Dedifferentiated amniotic fluid mesenchymal stem cell (primary cell): ENCODE data around the gene TF.
A peak's percentile ranks its signal among the peaks of the same experiment; 100 is the strongest.

Experiments used
- DNase-seq: peaks from one replicate; pipeline ENCODE4 v3.0.0-alpha.2; 2016; ENCODE audit errors: extremely low spot score

The TF gene

DNA sequence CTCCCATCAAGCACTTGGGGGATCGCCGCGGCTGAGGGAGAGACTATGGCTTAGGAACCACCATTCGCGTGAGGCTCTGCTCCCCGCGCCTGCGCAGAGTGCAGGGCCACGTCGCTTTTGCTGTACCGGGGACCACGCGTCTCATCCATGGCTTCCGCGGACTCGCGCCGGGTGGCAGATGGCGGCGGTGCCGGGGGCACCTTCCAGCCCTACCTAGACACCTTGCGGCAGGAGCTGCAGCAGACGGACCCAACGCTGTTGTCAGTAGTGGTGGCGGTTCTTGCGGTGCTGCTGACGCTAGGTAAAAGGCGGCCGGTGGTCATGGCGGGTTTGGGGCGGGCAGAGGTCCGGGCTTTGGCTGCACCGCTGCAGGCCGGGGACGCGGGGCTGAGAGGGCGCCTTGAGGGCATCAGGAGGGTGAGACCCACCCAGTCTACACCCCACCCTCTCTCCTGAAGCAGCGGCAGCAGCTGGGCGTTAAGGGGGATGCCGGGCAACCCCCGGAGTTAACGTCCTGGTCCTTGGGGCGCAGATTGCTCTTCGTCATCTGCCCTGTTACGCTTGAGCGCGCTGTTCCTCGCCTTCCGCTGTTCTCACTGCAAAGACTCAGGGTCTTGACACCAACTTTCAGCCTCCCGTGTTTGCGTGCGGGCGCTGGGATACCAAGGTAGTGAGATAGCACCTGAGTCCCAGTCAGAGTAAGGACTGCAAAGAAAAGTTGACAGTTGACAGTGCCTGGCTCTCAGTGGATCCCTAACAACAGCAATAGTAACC is 59.7 kb downstream of the TF start, which contains the start of gene SRPRB:
Gene SRPRB, plus strand, starts transcription at position 114 of the 774 bp plus-strand sequence. Its CDS starts 34 bp downstream, at position 148.
- peak; percentile 91 for DNase-seq

DNA sequence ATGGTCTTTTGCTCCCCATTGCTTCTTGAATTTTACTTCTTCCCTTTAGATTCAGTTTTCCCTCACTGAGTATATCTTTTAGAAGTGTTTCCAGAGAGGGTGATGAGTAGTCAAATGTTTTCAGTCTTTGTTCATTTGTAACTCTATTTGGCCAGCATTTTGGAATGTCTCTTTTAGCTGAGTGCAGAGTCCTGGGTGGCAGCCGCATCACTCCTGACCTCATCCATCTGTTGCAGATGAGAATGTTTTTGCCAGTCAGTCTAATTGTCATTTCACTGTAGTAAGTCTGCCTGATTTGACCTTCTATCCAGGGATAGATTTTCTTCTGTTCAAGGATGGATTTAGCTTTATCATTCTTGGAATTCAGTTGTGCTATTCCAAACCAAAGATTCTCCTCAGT is 66.7 kb downstream of the TF start:
- no peak for DNase-seq

DNA sequence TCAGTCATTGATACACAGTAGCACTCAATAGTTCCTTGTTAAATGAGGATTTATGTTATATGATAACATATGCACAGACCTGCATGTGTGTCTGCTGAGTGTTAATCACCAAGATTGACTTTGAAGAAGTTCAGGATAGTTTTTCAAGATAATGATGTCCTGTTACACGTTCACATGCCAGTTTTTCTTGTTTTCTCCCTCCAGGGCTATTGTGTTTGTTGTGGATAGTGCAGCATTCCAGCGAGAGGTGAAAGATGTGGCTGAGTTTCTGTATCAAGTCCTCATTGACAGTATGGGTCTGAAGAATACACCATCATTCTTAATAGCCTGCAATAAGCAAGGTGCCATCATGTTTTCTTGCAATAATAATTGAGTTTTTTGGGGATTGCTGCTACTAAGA is 69.2 kb downstream of the TF start:
- no peak for DNase-seq

DNA sequence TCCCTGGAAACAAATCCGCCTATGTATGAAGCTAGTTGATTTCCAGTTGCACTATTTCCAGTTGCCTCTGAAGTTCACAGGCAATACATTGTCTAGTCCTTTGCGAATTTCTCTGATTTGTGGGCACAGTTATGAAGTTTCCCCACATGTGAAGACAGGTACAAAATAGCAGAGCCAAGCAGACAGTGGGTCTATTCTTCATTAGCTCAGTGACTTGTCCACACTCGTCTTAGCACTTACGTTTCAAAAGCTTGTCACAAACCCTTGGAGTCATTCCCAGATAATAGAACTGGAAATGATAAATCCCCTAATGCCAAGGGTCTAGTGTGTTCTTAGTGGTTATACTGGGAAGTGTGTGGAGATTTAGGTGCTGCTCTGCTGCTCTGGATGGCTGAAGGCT is 73.9 kb downstream of the TF start:
- DNase-seq = no peak

DNA sequence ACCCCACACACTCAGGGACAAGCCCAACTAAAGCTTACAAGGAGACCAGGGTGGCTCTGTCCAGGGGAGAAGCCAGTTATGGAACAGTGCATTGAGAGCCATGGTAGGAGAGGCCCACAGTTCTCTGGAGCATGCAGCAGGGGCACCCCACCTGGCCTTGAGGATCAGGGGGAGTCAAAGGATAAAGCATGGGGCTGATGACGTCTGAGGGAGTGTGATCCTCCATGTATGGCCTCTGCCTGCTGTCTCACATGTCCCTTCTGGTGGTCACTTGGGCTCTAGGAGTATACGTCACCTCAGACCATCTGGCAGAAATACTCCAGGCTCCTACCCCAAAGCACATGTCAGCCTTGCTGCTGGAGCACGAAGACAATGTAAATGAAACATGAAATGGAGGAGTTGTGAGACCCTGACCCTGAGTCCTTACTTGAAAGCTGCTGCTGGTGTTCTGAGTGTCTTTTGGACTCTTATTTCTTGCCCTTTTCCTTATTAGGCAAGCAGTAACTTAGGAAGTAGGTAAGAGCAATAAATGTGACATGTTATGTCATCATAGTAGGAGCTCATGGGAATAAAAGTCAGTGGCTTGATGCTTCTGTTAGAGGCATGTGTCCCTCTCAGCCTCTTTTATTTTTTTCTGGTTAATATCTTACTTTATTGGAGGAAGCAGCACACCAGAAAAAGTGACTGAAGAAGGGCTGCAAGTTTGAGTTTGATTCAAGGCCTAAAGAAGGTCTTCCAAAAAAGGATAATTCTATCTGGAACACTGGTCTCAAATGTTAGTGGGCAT is 74.9 kb downstream of the TF start:
- no peak for DNase-seq

DNA sequence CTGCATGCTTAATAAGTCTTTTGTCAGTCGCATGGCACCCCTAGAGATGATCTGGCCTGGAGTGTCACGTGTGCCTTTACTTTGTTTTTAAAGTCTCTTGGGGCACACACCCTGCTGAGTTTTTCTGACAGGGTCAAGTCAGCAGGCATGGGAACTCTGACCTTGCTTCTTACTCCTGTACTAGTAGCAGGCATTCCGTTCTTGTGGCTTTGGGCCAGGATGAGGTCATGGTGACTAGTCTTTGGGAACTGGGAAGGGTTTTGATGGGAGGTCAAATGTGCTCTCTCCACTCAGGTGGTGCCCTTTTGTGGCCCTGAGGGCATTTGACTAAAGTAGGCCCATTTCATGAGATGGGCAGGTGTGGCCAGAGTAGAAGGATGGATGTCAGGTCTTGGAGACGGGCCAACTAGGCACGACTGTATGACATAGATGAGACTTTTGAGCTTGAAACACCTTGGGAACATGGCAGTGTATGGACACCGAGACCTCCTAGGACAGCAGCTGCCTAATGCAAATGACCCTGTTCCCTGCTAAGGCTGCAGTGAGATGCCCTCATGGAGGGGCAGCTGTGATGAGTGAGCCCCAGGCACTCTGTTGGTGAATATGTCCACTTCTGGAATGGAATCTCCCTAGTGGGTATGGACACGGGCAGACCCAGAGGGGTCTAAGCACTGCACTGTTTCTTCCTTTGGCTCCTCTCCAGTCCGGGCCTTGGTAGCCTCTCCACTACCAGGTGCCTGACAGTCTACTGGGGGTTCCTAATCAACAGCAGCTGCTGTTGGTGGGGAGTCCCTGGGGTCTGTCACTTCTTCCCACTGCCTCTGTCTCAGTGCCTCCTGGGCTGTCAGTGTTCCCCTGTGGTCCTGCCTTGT is 75.8 kb downstream of the TF start:
- no peak for DNase-seq

DNA sequence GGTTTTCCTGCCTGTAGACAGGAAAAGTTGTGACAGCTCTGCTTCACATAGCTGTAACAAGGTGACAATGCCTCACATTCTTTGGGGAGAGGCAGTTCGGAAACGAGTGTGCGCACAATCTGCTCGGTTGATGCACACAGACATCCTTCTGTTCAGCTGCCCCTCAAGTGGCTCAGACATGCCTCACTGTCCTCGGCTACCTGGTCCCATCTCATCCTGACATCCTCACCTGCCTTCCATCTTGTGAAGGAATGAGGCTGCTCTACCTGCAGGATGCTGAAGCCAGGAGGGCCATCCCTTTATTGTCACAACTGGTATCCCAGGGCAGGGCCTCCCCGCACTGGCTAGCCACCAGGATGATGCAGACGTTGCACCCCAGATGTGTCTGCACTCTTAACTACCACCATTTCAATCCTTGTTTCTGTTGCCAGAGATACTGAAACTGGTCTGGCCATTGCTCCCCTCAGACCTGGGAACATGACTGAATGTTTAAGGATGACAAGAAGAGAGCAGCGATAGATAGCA is 78.8 kb downstream of the TF start:
- no peak for DNase-seq

DNA sequence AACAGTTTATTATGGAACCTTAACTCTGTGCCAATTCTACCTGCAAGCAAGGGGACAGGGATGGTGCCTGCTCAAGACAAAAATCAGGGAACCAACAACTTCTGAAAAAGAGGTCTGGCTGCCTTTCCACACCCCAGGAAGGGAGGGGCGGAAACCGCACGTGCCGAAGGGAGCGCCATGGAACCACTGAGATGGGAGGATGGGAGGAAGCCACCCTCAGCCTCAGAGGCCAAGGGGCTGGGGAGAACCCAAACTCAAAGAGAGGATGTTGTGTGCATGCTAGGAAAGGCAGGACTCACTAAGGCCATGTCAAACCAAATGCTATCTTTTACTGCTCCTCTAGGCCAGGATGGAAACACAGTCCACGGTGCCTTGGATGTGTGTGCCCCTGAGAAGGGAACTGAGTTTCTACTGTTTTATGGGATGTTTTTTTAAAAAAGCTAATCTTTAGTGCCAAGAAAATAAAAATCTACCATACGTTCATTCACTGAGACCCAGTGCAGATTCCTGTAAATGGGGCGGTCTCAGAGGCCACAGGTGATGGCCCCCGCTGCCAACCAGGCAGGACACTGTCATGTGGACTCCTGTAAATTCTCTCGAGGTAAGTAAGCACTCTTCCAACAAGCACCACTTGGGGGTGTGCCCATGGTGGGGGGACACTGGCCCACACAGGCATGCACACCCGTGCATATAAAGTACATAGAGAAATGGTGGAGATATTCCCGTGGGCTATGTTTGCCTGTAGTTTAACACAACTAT is 80.0 kb downstream of the TF start:
- no peak for DNase-seq

DNA sequence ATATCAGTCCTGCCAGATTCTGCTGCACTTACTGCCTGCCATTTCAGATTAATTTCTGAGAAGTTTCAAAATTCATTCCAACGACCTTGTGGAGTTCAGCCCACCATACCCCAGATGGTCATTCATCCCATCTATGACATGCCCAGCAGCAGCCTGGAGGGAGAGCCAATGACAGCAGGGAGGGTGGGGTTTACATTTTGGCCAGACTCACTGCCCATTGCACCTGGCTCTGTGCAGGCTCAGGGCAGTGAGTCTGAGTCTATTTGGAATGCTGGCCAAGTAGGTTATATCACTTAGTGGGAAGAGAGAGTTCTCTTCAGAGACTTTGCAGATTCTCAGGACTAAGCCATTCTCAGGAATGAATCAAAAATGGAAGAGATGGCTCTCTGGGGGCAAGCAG is 80.9 kb downstream of the TF start:
- DNase-seq = no peak

DNA sequence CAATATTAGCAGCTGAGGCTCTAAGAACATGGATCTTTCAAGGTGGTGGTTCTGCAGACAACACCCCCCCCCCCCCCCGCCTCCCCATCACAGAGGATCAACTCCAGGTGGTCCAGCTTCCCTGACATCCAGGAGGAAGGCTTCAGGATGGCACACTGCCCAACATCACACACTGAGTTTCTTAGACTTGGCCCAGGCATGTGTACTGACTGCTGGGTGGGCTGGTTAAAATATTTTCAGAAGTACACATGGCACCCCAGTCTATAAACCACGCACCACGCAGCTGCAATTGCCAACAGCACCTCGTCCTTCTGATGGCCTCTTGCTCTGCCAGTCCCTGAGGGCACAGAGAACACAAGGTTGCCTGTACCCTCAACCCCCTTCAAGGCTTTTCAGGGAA is 81.5 kb downstream of the TF start:
- DNase-seq = no peak

DNA sequence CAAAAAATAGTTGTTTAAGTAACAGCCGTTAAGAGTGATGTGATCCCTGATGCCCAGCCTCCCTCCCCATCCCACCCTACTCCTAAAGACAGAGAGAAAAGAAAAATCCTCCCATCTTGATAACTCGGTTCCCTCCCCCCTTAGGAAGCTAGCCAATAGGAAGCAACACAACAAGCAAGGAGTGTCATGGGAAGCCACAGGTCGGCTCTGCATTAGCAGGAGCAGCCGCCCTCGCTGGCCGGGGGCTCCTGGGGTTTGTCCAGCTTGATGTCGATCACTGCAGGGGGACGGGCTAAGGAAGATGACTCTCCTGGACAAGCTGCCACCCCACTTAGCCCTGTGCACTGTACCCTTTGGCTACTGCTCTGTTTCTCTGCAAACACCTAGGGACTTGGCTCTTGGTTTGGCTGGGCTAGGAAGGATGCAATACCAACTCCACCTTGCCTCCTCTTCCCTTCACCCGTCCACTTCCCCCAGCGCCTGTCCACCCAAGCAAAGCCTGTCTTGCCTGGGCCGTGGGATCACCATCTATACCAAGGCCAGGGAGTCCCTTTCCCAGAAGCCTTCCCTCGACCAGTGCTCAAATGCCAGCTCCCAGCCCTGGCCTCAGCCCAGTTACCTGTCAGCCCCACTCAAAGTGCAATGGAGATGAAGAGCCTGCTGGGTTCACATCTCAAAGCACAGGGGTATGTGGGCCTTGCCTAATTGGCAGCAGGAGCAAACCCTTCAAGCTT is 82.5 kb downstream of the TF start:
- no peak for DNase-seq

DNA sequence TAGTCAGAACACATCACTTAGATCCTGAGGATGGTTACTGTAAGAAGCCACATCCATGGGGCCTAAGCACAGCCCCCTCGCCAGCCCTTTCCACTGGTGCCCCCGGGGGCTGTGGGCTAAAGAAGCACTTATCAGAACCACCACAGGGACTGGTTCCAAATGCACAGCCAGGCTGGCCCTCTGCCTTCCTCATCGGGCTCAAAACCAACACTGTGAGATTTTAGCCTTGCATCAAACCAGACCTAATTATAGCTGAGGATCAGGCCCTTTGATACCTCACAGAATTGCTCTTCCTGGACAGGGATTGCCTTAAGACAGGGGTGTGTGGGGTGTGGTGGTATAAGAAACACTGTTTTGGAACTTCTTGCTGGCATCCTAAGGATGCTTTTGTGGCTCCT is 83.1 kb downstream of the TF start:
- no peak for DNase-seq

DNA sequence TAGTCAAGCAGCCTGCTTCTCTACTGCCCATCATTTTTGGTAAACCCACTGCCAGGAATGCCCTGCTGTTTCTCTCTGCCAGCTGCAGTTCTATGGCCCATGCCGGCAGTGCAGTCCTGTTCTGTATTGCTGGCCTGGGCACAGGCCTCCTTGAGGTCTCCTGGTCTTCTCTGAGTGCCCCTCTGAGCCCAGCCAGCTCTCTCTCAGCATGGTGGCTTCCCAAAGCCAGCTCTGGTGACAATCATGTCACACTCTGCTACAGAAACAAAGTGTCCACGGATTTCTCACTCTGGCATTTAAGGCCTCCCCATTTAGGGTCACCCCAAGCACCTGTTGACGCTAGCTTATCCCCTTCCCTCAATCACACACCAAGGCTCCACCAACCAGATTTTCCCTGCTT is 83.9 kb downstream of the TF start:
- no peak for DNase-seq

DNA sequence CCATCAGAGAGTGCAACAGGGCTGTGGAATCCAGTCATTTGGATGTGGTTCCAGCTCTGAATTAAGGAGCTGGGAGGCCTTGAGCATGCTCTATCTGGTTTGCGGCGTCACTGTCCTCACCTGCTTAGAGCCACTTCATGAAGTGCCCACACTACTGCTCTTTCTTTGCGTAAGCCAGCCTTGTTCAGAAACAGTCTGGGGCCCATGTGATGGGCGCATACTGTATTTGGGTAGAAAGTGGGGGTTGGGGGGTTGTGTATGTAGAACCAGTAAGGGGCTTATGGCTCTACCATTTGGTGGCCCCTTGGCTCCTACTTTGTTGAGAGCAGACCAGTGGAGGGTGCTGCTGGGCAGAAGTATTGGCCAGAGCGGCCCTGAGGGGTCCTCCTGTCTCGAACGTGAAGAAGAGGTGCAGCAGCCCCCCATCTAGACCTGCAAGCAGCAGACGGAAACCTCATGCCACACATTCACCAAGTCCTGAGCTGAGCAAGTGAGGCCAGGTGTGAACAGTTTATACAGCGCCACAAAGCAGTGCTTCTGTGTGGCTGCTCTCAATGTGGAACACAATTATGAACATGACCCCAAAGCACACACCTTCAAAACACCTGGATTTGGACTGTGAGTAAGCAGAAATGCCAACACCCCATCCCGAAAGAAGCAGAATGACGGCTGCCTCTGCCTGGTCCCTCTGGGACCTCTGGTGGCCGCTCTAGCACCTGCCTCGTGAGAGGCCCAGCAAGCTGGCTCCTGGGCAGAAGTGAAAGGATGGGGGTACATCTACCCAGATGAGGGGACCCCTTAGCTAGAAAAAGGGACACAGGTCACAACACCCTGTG is 86.0 kb downstream of the TF start:
- no peak for DNase-seq

DNA sequence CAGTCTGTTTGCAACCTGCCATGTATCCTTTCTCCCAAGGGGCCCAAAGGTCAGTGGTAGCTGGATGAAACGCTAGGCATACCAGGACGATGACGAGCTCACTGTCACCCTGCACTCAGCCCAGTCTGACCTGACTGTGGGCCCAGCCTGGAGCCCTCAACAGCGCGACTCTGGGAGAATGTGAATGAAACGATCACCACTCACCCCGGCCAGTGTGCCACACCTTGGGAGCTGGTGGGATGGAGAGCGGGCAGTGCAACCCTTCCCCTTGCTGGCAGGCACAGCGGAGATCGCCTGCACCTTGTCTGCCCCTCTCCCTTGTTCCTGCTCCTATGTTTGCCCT is 86.6 kb downstream of the TF start:
- no peak for DNase-seq

DNA sequence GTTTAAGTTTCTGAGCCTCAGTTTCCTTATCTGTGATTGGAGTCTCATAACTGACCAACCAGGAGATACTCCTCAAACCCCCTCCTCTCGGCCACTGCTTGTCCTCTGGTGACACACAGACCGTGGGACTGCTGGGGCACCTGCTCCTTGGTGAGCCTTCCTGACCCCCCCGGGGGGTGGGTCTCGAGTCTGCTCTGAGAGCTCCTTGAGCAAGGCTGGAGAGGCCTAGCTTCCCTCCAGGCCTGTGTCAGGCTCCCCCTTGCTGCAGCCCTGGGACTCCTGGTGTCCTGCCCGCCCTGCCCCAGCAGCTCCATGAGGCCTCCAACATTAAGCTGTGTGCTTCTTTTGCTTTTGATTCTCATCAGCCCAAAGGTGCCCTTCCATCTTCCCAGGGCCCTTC is 87.1 kb downstream of the TF start:
- no peak for DNase-seq

DNA sequence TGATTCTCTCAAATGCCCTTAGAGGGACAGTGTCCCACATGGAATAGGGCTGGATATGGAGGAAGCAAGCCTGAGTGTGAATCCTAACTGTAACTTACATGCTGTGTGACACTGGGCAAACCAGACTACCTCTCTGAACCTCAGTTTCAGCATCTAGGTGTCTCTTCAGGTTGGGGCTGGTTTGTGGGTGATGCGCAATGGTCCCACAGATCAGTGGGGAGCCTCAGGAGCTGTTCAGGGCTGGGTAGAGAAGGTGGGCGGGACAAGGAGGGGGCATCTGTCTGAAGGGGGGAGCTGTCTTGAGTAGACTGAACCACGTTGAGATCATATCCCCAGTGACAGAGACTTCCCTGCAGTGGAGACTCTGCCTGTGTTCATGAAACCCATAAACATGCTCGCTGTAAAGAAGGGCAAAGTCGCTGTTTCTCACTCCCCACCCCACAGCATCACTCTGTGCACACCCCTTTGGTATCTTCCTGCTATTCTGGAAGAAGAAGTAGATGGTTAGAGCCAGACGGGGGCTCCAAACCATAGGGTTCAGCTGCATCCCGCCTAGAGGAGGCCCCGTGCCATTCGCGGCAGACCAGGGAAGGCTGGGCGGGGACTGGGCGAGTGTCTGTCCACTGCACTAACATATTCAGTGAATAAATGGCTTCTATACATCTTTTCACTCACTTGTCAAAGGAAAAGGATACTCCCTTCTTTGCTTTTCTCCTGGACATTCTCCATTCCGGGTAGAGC is 87.9 kb downstream of the TF start:
- DNase-seq = no peak

DNA sequence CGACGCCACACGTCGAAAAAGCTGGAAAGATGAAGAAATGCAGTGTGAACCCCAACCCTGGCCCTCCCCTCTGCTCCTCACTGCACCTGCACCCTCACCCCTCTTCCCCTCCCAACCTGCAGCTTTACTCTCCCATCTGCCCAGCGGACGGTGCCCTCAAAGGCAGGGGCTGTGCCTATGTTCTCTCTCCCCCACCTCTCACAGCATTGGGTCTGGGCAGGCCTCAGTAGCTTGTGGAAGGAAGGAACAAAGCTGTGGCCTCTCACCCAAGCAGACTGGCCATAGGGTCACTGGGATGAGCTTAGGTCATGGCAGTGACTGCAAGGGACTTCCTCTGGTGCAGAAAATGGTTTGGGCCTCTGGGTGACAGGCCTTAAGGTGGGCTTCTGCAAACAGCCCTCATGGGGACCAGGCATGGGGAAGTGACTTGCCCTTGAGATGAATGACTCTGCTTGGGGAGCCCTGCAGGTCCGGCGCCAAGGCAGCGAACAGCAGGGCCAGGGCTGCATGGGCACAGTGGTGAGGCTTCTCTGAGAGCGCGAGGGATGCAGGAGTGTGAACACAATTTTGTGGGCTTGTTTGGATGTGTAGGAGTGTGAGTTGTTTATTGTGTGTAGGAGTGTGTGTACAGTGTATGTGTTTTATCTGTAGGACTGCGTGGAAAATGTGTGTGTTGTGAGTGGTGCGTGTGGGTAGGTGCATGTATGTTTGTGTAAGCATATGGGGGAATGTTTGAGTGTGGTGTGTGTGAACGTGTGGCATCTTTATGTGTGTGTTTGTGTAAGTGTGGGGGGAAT is 88.6 kb downstream of the TF start:
- no peak for DNase-seq
